Thyroid gland (tissue), 4 donors: ENCODE measurements around the gene NCKAP5. TPM values are rescaled to one million over a fixed set of nuclear protein-coding genes. Genes with fewer than 3 reads are reported as not detected.

Experiments used
- DNase-seq, 2 donors: peaks; one replicate each; pipeline ENCODE4 v3.0.0-alpha.2; 2019
- H3K27ac ChIP-seq, 3 donors: fragments of 200-600 bp; sonication (generic); 1 replicate in 2 of 3; 2 replicates in 1 of 3; pipeline ENCODE4 v1.5.1; 2016 to 2019; ENCODE audit warnings: mild to moderate bottlenecking in 1 of 3, moderate library complexity in 1 of 3
- H3K27me3 ChIP-seq: fragments of 200-600 bp; sonication (generic); one replicate; pipeline ENCODE4 v1.5.1; 2019
- H3K36me3 ChIP-seq, 2 donors: fragments of 200-600 bp; sonication (generic); one replicate each; pipeline ENCODE4 v1.5.1; 2016 to 2019
- H3K4me1 ChIP-seq, 2 donors: fragments of 200-600 bp; sonication (generic); one replicate each; pipeline ENCODE4 v1.5.1; 2017 to 2019
- H3K4me3 ChIP-seq, 3 donors: fragments of 200-600 bp; sonication (generic); replicated peaks in 1 of 3; 1 replicate in 2 of 3; 2 replicates in 1 of 3; pipeline ENCODE4 v1.5.1; 2016; ENCODE audit warnings: mild to moderate bottlenecking in 1 of 3
- H3K9me3 ChIP-seq: fragments of 200-600 bp; sonication (generic); one replicate; pipeline ENCODE4 v1.5.1; 2017
- CTCF ChIP-seq, 6 experiments: fragments of 200-600 bp in 3 of 6; fragments of 450-650 bp in 3 of 6; sonication (generic) in 3 of 6; IDR thresholded peaks; one replicate each; pipeline ENCODE4 v1.5.1; 2016 to 2019; ENCODE audit warnings: antibody characterized with exemption in 6 of 6, mild to moderate bottlenecking in 2 of 6, inconsistent platforms in 1 of 6, moderate library complexity in 1 of 6
- POLR2A ChIP-seq, 2 donors: fragments of 450-650 bp; IDR thresholded peaks; one replicate each; pipeline ENCODE4 v1.6.1; 2017; ENCODE audit warnings: antibody characterized with exemption in 2 of 2, mild to moderate bottlenecking in 2 of 2, moderate library complexity in 1 of 2
- WGBS, 2 donors: methylation state at CpG; one replicate each; pipeline ENCODE4 v1.1.5; 2017; 5-methylcytosine and 5-hydroxymethylcytosine counted together
- intact Hi-C: fragments of 100-400 bp; cut with DNase I; formaldehyde crosslinking; loops from one replicate; pipeline ENCODE4 v1.15.1; 2023
- total RNA-seq, 4 donors: library from RNA; depleted of rRNA; stranded (reverse); fragments of >200 nt; gene quantifications; one replicate each; pipeline ENCODE4 v1.2.3, GENCODE V29; 2016

The NCKAP5 gene
- total RNA-seq, 4 donors from 2014 or later, result 0.45 to 1.2 (median 0.76) TPM

GRCh38 chr2:133342286-133343017, 225.8 kb downstream of the NCKAP5 start:
- Histone ChIP-seq H3K27ac (no peak overlapping the region), H3K36me3 (no peaks in the 10 kb centered on the region), H3K27me3 (no peaks in the 10 kb centered on the region), H3K4me3 (no peak overlapping the region), H3K9me3 (no peaks in the 10 kb centered on the region), H3K4me1 (no peaks in the 10 kb centered on the region)
- TF ChIP-seq CTCF (IDR thresholded peaks at IDR 0.05) (no peak), POLR2A (IDR thresholded peaks at IDR 0.05) (no peak)
- intact Hi-C loops, result no loop called here
- WGBS, 2 donors, result 77 to 93% methylated on average over 2 of the region's 2 CpGs
- DNase-seq, result no peak

GRCh38 chr2:133341575-133341974, 226.7 kb downstream of the NCKAP5 start:
- TF ChIP-seq POLR2A (IDR thresholded peaks at IDR 0.05) (no peak), CTCF (IDR thresholded peaks at IDR 0.05) (no peak)
- no peak for DNase-seq
- Histone ChIP-seq H3K4me1 (no peaks in the 10 kb centered on the region), H3K9me3 (no peaks in the 10 kb centered on the region), H3K27me3 (no peaks in the 10 kb centered on the region), H3K4me3 (no peak overlapping the region), H3K27ac (no peak overlapping the region), H3K36me3 (no peaks in the 10 kb centered on the region)
- 82 to 84% methylated on average over 2 of the region's 2 CpGs for WGBS, 2 donors
- intact Hi-C loops, result no loop called here

DNA sequence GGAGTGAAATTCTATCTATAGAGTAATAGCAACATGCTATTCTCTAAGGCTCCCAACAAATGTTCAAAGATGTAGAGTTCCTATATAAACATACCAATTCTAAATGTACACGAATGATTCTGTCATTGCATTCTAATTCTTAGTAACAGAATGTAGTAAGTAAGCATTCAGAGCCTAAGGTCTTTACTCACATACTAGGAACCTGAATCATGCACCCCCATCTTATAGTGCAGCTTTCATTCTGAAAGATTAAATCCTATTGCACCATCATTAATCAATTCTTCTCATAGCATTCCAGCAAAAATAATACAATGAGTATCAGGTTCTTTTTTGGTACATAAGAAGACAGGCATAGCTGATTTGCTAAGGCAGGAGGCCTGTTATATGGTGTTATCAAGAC, 230.0 kb downstream of the NCKAP5 start:
- no peak overlapping the region for H3K4me3 ChIP-seq
- H3K27ac ChIP-seq, result no peak overlapping the region
- TF ChIP-seq POLR2A (IDR thresholded peaks at IDR 0.05) (no peak), CTCF (IDR thresholded peaks at IDR 0.05) (no peak)
- 53 to 56% methylated on average over 1 of the region's 1 CpG for WGBS, 2 donors
- H3K9me3 ChIP-seq, result no peaks in the 10 kb centered on the region
- H3K4me1 ChIP-seq, result peaks cover 0 to 3% of the 10 kb centered on the region in 2 donors
- no peak for DNase-seq
- no peaks in the 10 kb centered on the region for H3K36me3 ChIP-seq
- H3K27me3 ChIP-seq, result no peaks in the 10 kb centered on the region
- intact Hi-C loops, result no loop called here

DNA sequence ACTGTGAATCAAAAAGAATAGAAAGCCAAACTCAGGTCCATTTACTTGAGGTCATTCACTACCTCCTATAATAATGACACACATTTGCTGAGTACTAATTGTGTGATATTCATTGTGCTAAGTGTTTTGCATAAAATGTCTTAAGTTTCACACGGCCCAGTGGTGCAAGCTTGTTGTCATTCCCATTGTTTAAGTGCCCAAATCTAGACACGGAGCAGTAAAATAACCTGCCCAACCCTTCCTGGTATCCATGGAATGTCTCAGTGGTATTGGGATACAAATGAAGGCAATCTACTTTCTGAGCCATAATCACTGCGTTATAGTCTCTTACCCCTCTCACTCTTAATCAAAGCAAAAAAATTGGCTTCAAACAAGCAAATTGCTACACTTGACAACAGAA, 233.3 kb downstream of the NCKAP5 start:
- H3K4me1 ChIP-seq, result peaks cover 0 to 3% of the 10 kb centered on the region in 2 donors
- 34 to 38% methylated on average over 3 of the region's 3 CpGs for WGBS, 2 donors
- no peak for DNase-seq
- no peaks in the 10 kb centered on the region for H3K9me3 ChIP-seq
- intact Hi-C loops, result no loop called here
- H3K36me3 ChIP-seq, result no peaks in the 10 kb centered on the region
- H3K27ac ChIP-seq, result no peak overlapping the region
- TF ChIP-seq POLR2A (IDR thresholded peaks at IDR 0.05) (no peak), CTCF (IDR thresholded peaks at IDR 0.05) (no peak)
- no peak overlapping the region for H3K4me3 ChIP-seq
- H3K27me3 ChIP-seq, result no peaks in the 10 kb centered on the region

GRCh38 chr2:133333181-133333580, 235.1 kb downstream of the NCKAP5 start:
- WGBS, 2 donors, result 76 to 78% methylated on average over 6 of the region's 6 CpGs

More at GRCh38 chr2:133333181-133333580, 235.1 kb downstream of the NCKAP5 start:
- no peaks in the 10 kb centered on the region for H3K36me3 ChIP-seq
- TF ChIP-seq CTCF (IDR thresholded peaks at IDR 0.05) (no peak), POLR2A (IDR thresholded peaks at IDR 0.05) (no peak)
- intact Hi-C loops, result no loop called here
- no peak for DNase-seq
- H3K9me3 ChIP-seq, result no peaks in the 10 kb centered on the region
- no peak overlapping the region for H3K27ac ChIP-seq
- no peaks in the 10 kb centered on the region for H3K27me3 ChIP-seq
- peaks cover 0 to 3% of the 10 kb centered on the region in 2 donors for H3K4me1 ChIP-seq
- H3K4me3 ChIP-seq, result no peak overlapping the region
